Heart left ventricle (tissue), 16 donors: ENCODE data around the gene ANO2. TPM values are rescaled to one million over a fixed set of nuclear protein-coding genes. Genes with fewer than 3 reads are reported as not detected.
"Not testable (repeated sequence)": the region's sequence is repeated elsewhere in the genome, so short reads cannot be mapped to it uniquely, and the experiment has no call there.

Source experiments
- ATAC-seq, 4 donors: fragments of 200-7000 bp; cut with Tn5 transposase; one replicate each; pipeline ENCODE4 v1.9.1; 2020 to 2022; ENCODE audit warnings: moderate library complexity in 4 of 4, mild to moderate bottlenecking in 3 of 4, moderate number of reproducible peaks in 1 of 4
- DNase-seq, 5 donors: peaks; one replicate each; pipeline ENCODE4 v3.0.0-alpha.2; 2020
- H3K27ac ChIP-seq, 12 donors: fragments of 200-600 bp; sonication (generic) in 4 of 12; one replicate each; pipeline versions ENCODE4 v1.5.0 to v1.8.0; 2016 to 2022; ENCODE audit warnings: mild to moderate bottlenecking in 2 of 12
- H3K27me3 ChIP-seq, 9 donors: fragments of 200-600 bp; sonication (generic) in 2 of 9; one replicate each; pipeline versions ENCODE4 v1.5.1 to v1.8.0; 2016 to 2022; ENCODE audit warnings: mild to moderate bottlenecking in 3 of 9
- H3K36me3 ChIP-seq, 9 donors: fragments of 200-600 bp; sonication (generic) in 2 of 9; one replicate each; pipeline versions ENCODE4 v1.5.0 to v1.8.0; 2018 to 2022; ENCODE audit warnings: mild to moderate bottlenecking in 2 of 9
- H3K4me1 ChIP-seq, 12 donors: fragments of 200-600 bp; sonication (generic) in 4 of 12; one replicate each; pipeline versions ENCODE4 v1.5.0 to v1.8.0; 2016 to 2022; ENCODE audit warnings: mild to moderate bottlenecking in 3 of 12
- H3K4me3 ChIP-seq, 12 donors: fragments of 200-600 bp; sonication (generic) in 4 of 12; one replicate each; pipeline versions ENCODE4 v1.5.0 to v1.8.0; 2017 to 2022; ENCODE audit warnings: mild to moderate bottlenecking in 9 of 12, moderate library complexity in 4 of 12
- H3K9me3 ChIP-seq, 12 donors: fragments of 200-600 bp; sonication (generic) in 4 of 12; one replicate each; pipeline versions ENCODE4 v1.5.0 to v1.8.0; 2016 to 2022; ENCODE audit warnings: mild to moderate bottlenecking in 1 of 12
- POLR2A ChIP-seq, 2 donors: fragments of 450-650 bp; IDR thresholded peaks; one replicate each; pipeline ENCODE4 v1.6.1; 2017; ENCODE audit warnings: antibody characterized with exemption in 2 of 2, mild to moderate bottlenecking in 2 of 2, moderate library complexity in 2 of 2
- WGBS, 4 donors: extraction: QIAGEN DNeasy Blood & Tissue Kit in 2 of 4; methylation state at CpG; one replicate each; pipeline versions ENCODE4 v1.1.5 to v1.1.7; 2013 to 2018; 5-methylcytosine and 5-hydroxymethylcytosine counted together
- intact Hi-C, 10 donors: fragments of 100-400 bp; cut with DNase I; formaldehyde crosslinking; loops; one replicate each; pipeline versions ENCODE4 v1.11.1 to v1.14.2; 2022
- polyA plus RNA-seq, 2 donors: library from polyadenylated mRNA; stranded (reverse); fragments of 200-250 nt; gene quantifications; one replicate each; pipeline ENCODE4 v1.2.3, GENCODE V29; 2013
- total RNA-seq, 9 donors: library from RNA; depleted of rRNA in 2 of 9; stranded (reverse); fragments of >200 nt in 2 of 9; fragmentation: NEBNext Ultra II Directional in 3 of 9; extraction: Animal tissue kit (Norgen Biotek cat#: 25700) in 3 of 9; gene quantifications; one replicate each; pipeline versions ENCODE4 v1.1.0 to v1.2.4, GENCODE V29; 2016 to 2023
- TF ChIP-seq, protein P1 (sequence below), 12 donors: fragments of 200-600 bp; sonication (generic) in 4 of 12; IDR thresholded peaks; one replicate each; pipeline versions ENCODE4 v1.5.0 to v1.8.0; 2018 to 2022; ENCODE audit warnings: antibody characterized with exemption in 12 of 12, mild to moderate bottlenecking in 5 of 12
- donor health status: ischemic (EF 13 %, LVEDD 7.1; RV severe dilation, severe dysfunction).
- donor health status: healthy with polysubstance abuse.
- donor health status: DM: no; HTN: yes; CAD: no.
- donor health status: DM: no; HTN: no; CAD: no.
- donor health status: ischemic (EF 25% LVEDD 6.9; RV normal size, moderate dysfunction).
- donor health status: ischemic (EF 25% LVEDD 5.7; RV mildly dilated, moderate dysfunction).
- donor health status: healthy.
- donor health status: DM: yes; HTN: yes; CAD: no.
- donor health status: ischemic (EF 35%, LVEDD 5.7; RV mildly dilated, moderate dysfunction).
- donor health status: nonischemic (EF 11% LVEDD 7.7; RV severe dilation, severe dysfunction).
- donor health status: DM: yes; HTN: yes; CAD: no.
- donor health status: PGD.
- donor health status: ischemic (EF 29% LVEDD 5.4; RV normal size, mild dysfunction).
- donor health status: nonischemic (EF 23%, LVEDD 6.1; RV moderate dilation, normal function).

ANO2 gene
- total and polyA plus RNA-seq, 11 donors: 3.4 to 19.4 (median 9.4) TPM

DNA sequence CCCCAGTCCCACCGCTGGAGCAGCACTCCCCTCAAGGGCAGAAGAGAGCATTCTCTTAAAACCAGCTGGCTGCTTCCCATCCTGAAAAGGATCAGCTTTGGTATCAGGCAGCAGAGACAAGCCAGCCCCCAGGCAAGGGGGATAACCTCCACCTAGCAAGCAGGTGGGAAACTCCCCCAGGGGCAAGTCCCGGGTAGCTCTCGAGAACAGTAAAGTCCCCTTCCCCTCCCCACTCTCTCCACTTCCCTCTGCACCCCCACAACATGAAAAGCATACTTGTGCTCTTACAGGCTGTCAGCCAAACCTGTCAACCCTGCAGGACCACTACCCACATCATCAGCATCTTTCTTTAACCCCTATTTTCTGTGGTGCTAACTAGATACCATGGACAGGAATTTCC is 259.1 kb downstream of the ANO2 start:
- intact Hi-C loops: no loop called here
- 43 to 81% (median 71%) methylated on average over 3 of the region's 3 CpGs for WGBS, 4 donors
- no peak overlapping the region for H3K27ac ChIP-seq
- peaks cover 0 to 5% (median 0%) of the 10 kb centered on the region in 9 donors for H3K27me3 ChIP-seq
- TF ChIP-seq, protein P1, sequence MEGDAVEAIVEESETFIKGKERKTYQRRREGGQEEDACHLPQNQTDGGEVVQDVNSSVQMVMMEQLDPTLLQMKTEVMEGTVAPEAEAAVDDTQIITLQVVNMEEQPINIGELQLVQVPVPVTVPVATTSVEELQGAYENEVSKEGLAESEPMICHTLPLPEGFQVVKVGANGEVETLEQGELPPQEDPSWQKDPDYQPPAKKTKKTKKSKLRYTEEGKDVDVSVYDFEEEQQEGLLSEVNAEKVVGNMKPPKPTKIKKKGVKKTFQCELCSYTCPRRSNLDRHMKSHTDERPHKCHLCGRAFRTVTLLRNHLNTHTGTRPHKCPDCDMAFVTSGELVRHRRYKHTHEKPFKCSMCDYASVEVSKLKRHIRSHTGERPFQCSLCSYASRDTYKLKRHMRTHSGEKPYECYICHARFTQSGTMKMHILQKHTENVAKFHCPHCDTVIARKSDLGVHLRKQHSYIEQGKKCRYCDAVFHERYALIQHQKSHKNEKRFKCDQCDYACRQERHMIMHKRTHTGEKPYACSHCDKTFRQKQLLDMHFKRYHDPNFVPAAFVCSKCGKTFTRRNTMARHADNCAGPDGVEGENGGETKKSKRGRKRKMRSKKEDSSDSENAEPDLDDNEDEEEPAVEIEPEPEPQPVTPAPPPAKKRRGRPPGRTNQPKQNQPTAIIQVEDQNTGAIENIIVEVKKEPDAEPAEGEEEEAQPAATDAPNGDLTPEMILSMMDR (IDR thresholded peaks at IDR 0.05): no peak
- TF ChIP-seq POLR2A (IDR thresholded peaks at IDR 0.05): no peak
- H3K9me3 ChIP-seq: no peaks in the 10 kb centered on the region
- peaks cover 0 to 5% (median 0%) of the 10 kb centered on the region in 12 donors for H3K4me1 ChIP-seq
- DNase-seq (no peak), ATAC-seq (no peak)
- H3K4me3 ChIP-seq: no peak overlapping the region
- no peaks in the 10 kb centered on the region for H3K36me3 ChIP-seq

DNA sequence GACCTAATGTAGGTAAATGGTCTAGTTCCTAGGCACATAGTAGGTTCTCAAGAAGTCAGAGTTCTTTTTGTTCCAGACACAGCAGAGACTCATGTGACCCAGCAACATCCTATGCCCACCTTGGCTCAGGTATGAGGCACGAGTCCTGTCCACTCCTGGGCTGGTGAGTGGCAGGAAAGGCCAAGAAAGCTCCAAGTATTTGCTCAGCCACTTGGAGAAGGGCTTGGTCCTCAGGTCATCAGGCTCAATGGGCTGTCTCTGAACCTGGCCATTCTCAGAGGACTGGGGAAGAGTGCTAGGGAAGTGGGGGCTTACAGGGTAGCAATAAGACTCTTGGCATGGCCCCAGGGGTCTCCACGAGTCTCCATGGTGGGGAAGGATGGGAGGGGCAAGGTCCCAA is 260.1 kb downstream of the ANO2 start:
- TF ChIP-seq POLR2A (IDR thresholded peaks at IDR 0.05): no peak
- TF ChIP-seq, protein P1 (IDR thresholded peaks at IDR 0.05): no peak
- peaks cover 0 to 5% (median 0%) of the 10 kb centered on the region in 12 donors for H3K4me1 ChIP-seq
- 68 to 86% (median 75%) methylated on average over 1 to 2 of the region's 2 CpGs for WGBS, 4 donors
- H3K27me3 ChIP-seq: peaks cover 0 to 5% (median 0%) of the 10 kb centered on the region in 9 donors
- H3K4me3 ChIP-seq: no peak overlapping the region
- DNase-seq (no peak), ATAC-seq (no peak)
- H3K36me3 ChIP-seq: no peaks in the 10 kb centered on the region
- intact Hi-C loops: no loop called here
- H3K27ac ChIP-seq: no peak overlapping the region
- no peaks in the 10 kb centered on the region for H3K9me3 ChIP-seq

DNA sequence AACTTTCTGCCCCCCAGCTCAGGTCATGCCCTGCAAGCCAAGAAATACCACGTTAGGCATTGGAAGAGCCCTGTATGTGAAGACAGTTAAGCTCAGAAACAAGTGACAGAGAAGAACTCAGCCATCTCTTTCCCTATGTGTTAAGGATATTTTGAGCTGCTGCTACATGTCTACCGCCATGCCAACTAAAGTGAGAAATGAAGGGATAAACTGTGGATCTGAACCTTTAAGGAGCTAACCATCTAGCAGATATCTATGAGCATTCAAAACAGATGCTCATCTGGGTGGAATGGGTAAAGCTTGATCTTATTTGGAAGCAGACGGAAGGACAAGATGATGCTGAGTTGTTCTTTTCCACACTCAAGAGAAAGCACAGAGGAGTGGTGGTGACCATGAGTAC is 262.5 kb downstream of the ANO2 start:
- Histone ChIP-seq H3K27me3 (peaks cover 0 to 1% (median 0%) of the 10 kb centered on the region in 9 donors), H3K36me3 (no peaks in the 10 kb centered on the region), H3K9me3 (no peaks in the 10 kb centered on the region), H3K27ac (no peak overlapping the region), H3K4me3 (no peak overlapping the region), H3K4me1 (no peaks in the 10 kb centered on the region)
- DNase-seq (no peak), ATAC-seq (no peak)
- WGBS, 4 donors: 84 to 88% (median 87%) methylated on average over 3 of the region's 3 CpGs
- no peak for TF ChIP-seq POLR2A (IDR thresholded peaks at IDR 0.05)
- TF ChIP-seq, protein P1 (IDR thresholded peaks at IDR 0.05): no peak
- intact Hi-C loops: no loop called here

DNA sequence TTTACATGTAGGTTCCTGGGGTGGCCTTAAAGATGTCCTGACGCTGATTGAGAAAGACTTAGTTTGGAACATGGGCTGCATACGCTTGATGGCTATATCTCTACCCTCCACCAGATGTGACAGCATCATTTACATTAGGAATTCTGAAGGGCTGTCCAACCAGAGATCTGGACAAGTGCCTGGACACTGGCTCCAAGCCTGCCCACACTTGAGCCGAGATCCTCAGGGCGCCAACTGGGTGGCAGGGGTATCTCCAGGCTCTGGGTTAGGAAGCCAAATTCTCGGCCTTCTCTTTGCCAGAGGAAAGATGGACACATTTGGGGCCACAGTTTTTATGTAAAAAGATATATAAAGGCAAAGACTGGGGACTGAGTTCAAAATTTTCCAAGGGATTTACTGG is 266.9 kb downstream of the ANO2 start:
- ATAC-seq (no peak), DNase-seq (no peak)
- H3K4me1 ChIP-seq: no peaks in the 10 kb centered on the region
- no peaks in the 10 kb centered on the region for H3K9me3 ChIP-seq
- no peak overlapping the region for H3K27ac ChIP-seq
- 70 to 94% (median 93%) methylated on average over 5 of the region's 5 CpGs for WGBS, 4 donors
- H3K36me3 ChIP-seq: no peaks in the 10 kb centered on the region
- peaks cover 0 to 3% (median 0%) of the 10 kb centered on the region in 9 donors for H3K27me3 ChIP-seq
- TF ChIP-seq POLR2A (IDR thresholded peaks at IDR 0.05): no peak
- H3K4me3 ChIP-seq: no peak overlapping the region
- intact Hi-C loops: no loop called here

DNA sequence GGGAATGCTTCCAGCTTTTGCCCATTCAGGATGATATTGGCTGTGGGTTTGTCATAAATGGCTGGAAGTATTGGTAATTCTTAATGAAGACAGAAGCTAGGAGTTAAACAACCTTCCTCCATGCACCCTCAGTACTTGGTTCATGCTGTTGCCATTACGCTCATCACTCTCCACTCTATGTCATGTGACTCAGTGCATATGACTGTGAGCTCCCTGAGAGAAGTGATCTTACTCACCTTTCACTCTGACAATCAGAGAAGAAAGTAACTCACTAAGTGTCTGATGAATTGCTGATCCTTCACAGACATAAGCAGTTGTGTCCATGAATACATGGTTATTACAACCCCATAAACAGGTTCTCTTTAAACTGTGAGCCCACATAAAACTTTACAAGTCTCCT is 275.4 kb downstream of the ANO2 start:
- 90 to 100% (median 93%) methylated on average over 1 of the region's 1 CpG for WGBS, 4 donors
- H3K9me3 ChIP-seq, ATAC-seq, H3K4me1 ChIP-seq, H3K36me3 ChIP-seq, DNase-seq, H3K27me3 ChIP-seq, intact Hi-C loops, H3K4me3 ChIP-seq, H3K27ac ChIP-seq: not testable (repeated sequence)
